GM15510 (cell line): ENCODE data around the gene RIBC2.

ENCODE experiments used
- POLR2A ChIP-seq: IDR thresholded peaks from 3 replicates; pipeline ENCODE4 v1.6.1; 2011; ENCODE audit warnings: borderline replicate concordance; ENCODE audit not compliant: insufficient read length; ENCODE audit errors: extremely low read depth

RIBC2 gene

GRCh38 chr22:45413368-45414211 lies at the start of gene RIBC2, which contains the start of gene SMC1B:
TSS of gene RIBC2 (plus strand) at chr22:45413693. CDS start at chr22:45413887, 194 bp downstream.
TSS of gene SMC1B (minus strand) at chr22:45413599. CDS start at chr22:45413567, 32 bp downstream.
- no peak for TF ChIP-seq POLR2A

GRCh38 chr22:45366713-45367112 lies 46.8 kb upstream of the RIBC2 start:
- no peak for TF ChIP-seq POLR2A

- no peak for TF ChIP-seq POLR2A
Measured at GRCh38 chr22:45376009-45376408, 37.5 kb upstream of the RIBC2 start.

GRCh38 chr22:45376703-45377102 lies 36.8 kb upstream of the RIBC2 start:
- no peak for TF ChIP-seq POLR2A

- TF ChIP-seq POLR2A, result no peak
Measured at GRCh38 chr22:45381348-45381747, 32.1 kb upstream of the RIBC2 start.

- no peak for TF ChIP-seq POLR2A
Measured at GRCh38 chr22:45389546-45389945, 23.9 kb upstream of the RIBC2 start.

GRCh38 chr22:45397806-45398205 lies 15.7 kb upstream of the RIBC2 start:
- TF ChIP-seq POLR2A, result no peak

- TF ChIP-seq POLR2A, result no peak
Measured at GRCh38 chr22:45398214-45398613, 15.3 kb upstream of the RIBC2 start.

- TF ChIP-seq POLR2A, result no peak
Measured at GRCh38 chr22:45399712-45400445, 13.6 kb upstream of the RIBC2 start.

- TF ChIP-seq POLR2A, result no peak
Measured at GRCh38 chr22:45402466-45402985, 11.0 kb upstream of the RIBC2 start.

- TF ChIP-seq POLR2A, result no peak
Measured at GRCh38 chr22:45407793-45408192, 5.7 kb upstream of the RIBC2 start.

GRCh38 chr22:45413013-45413367 lies 503 bp upstream of the RIBC2 start:
- no peak for TF ChIP-seq POLR2A

- TF ChIP-seq POLR2A, result no peak
Measured at GRCh38 chr22:45418056-45418769, 4.7 kb downstream of the RIBC2 start.

- TF ChIP-seq POLR2A, result no peak
Measured at GRCh38 chr22:45418770-45419138, 5.3 kb downstream of the RIBC2 start.

GRCh38 chr22:45420011-45420410 lies 6.5 kb downstream of the RIBC2 start:
- TF ChIP-seq POLR2A, result no peak

GRCh38 chr22:45420539-45420938 lies 7.0 kb downstream of the RIBC2 start:
- TF ChIP-seq POLR2A, result no peak
